ENCODE data around the gene CNTROB. TPM values are rescaled to one million over a fixed set of nuclear protein-coding genes. Genes with fewer than 3 reads are reported as not detected.

CNTROB gene
- total RNA-seq, 4 donors from 2014 or later = 22.4 to 38.0 (median 28.0) TPM

DNA sequence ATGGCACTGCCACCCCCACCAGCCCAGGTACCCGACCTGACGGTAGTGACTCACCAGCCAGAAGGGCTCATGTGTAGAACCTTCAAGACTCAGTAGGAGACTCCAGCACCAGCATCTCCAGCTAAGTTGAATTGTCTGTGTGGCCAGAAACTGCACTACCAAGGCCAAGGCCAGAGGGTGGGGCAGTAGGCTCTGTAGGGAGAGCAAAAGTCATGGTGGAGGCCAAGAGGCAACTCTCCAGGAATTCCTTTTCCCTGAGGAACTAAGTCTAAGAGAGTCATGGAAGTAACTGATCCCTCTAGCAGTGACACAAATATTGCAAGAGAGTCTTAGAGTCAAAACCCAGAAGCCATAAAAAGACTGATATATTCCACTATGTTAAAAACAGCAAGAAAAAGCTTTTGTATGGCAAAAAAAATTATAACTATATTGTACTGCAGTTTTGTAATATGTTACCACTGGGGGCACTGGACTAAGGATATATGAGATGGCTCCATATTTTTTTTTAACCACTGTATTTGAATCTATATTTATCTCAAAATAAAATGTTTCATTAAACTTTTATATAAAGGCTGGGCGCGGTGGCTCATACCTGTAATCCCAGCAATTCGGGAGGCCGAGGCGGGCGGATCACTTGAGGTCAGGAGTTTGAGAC is 40.3 kb downstream of the CNTROB start:
- peaks cover 0 to 22% (median 2%) of the 10 kb centered on the region in 4 donors for H3K9me3 ChIP-seq
- H3K36me3 ChIP-seq = no peaks in the 10 kb centered on the region
- peaks cover 0 to 12% of the 10 kb centered on the region in 2 donors for H3K27me3 ChIP-seq
- no peaks in the 10 kb centered on the region for H3K4me1 ChIP-seq
- 95 to 96% methylated on average over 8 of the region's 8 CpGs for WGBS, 2 donors
- H3K27ac ChIP-seq = no peak overlapping the region
- H3K4me3 ChIP-seq = no peak overlapping the region
- no peak for TF ChIP-seq EP300 (IDR thresholded peaks at IDR 0.05)
- no peak for TF ChIP-seq POLR2A (IDR thresholded peaks at IDR 0.05)
- DNase-seq (ENCODE audit: low spot score in 2 of 2) = no peak

DNA sequence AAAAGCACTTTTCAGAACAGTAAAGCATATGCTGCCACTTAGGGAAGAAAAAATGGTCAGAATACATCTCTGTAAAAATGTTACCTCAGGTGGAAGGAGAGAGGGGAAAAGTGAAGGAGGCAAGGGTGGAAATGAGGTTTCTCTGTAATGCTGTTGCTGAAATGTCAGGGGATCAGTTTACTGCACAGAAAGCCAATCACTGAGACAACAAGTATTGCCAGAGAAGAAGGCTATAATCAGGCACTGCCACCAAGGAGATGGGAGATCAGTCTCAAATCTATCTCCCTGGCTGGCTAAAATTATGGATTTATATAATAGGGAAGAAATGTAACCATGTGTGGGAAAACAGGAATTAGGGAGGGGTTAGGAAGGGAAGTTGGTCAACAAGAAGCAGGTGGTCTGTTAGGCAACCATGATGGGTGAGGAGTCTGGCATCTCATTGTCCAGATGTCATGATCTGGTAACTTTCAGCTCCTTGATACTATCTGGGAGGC is 42.7 kb downstream of the CNTROB start:
- DNase-seq (ENCODE audit: low spot score in 2 of 2) = no peak
- H3K9me3 ChIP-seq = peaks cover 0 to 22% (median 2%) of the 10 kb centered on the region in 4 donors
- no peaks in the 10 kb centered on the region for H3K36me3 ChIP-seq
- H3K4me1 ChIP-seq = no peaks in the 10 kb centered on the region
- TF ChIP-seq, protein P1, sequence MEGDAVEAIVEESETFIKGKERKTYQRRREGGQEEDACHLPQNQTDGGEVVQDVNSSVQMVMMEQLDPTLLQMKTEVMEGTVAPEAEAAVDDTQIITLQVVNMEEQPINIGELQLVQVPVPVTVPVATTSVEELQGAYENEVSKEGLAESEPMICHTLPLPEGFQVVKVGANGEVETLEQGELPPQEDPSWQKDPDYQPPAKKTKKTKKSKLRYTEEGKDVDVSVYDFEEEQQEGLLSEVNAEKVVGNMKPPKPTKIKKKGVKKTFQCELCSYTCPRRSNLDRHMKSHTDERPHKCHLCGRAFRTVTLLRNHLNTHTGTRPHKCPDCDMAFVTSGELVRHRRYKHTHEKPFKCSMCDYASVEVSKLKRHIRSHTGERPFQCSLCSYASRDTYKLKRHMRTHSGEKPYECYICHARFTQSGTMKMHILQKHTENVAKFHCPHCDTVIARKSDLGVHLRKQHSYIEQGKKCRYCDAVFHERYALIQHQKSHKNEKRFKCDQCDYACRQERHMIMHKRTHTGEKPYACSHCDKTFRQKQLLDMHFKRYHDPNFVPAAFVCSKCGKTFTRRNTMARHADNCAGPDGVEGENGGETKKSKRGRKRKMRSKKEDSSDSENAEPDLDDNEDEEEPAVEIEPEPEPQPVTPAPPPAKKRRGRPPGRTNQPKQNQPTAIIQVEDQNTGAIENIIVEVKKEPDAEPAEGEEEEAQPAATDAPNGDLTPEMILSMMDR (IDR thresholded peaks at IDR 0.05) = no peak
- no peak for TF ChIP-seq POLR2A (IDR thresholded peaks at IDR 0.05)
- no peak for TF ChIP-seq EP300 (IDR thresholded peaks at IDR 0.05)
- peaks cover 0 to 12% of the 10 kb centered on the region in 2 donors for H3K27me3 ChIP-seq
- H3K27ac ChIP-seq = no peak overlapping the region
- H3K4me3 ChIP-seq = no peak overlapping the region

DNA sequence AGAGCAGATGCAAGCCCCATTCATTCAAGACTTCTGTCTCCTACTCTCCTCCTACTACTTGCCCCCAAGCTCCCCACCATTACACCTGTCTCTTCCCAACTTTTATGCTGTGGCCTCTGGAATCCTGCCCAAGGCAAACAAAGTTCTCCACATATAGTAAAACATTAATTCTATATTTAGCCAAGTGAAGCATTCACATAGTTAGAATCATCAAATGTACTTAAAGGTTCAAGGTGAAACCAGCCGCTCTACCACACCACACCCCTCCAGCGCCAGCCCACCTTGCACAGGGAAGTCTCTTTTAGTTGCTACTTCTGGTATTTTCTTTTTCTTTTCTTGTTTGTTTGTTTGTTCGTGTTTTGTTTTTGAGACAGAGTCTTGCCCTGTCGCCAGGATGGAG is 45.0 kb downstream of the CNTROB start:
- no peak for TF ChIP-seq EP300 (IDR thresholded peaks at IDR 0.05)
- TF ChIP-seq, protein P1 (IDR thresholded peaks at IDR 0.05) = no peak
- no peak for TF ChIP-seq POLR2A (IDR thresholded peaks at IDR 0.05)
- no peak overlapping the region for H3K4me3 ChIP-seq
- H3K27ac ChIP-seq = no peak overlapping the region
- H3K4me1 ChIP-seq = no peaks in the 10 kb centered on the region
- DNase-seq (ENCODE audit: low spot score in 2 of 2) = no peak
- peaks cover 0 to 15% of the 10 kb centered on the region in 2 donors for H3K27me3 ChIP-seq
- 84 to 89% methylated on average over 4 of the region's 4 CpGs for WGBS, 2 donors
- peaks cover 0 to 22% (median 2%) of the 10 kb centered on the region in 4 donors for H3K9me3 ChIP-seq
- no peaks in the 10 kb centered on the region for H3K36me3 ChIP-seq

DNA sequence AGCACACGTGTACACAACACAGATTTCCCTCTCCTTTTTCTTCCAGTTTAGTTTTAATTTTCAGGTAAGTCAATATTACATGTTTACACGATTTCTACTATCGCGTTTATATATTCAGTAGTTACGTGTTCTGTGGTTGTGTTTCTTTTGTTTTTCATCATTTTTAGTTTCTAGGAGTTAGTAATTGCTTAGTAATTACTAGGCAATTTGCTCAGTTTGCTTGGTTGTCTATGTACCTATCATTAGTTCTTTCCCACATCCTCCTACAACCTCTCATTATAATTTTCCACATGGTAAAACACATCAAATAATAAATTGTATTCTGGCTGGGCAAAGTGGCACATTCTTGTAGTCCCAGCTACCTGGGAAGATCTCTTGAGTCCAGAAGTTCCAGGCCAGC is 45.8 kb downstream of the CNTROB start:
- Histone ChIP-seq H3K36me3 (no peaks in the 10 kb centered on the region), H3K27ac (no peak overlapping the region), H3K27me3 (peaks cover 0 to 19% of the 10 kb centered on the region in 2 donors), H3K9me3 (peaks cover 0 to 22% (median 2%) of the 10 kb centered on the region in 4 donors), H3K4me3 (no peak overlapping the region), H3K4me1 (no peaks in the 10 kb centered on the region)
- WGBS, 2 donors = 90 to 92% methylated on average over 5 of the region's 5 CpGs
- DNase-seq (ENCODE audit: low spot score in 2 of 2) = no peak
- TF ChIP-seq, protein P1 (IDR thresholded peaks at IDR 0.05) = no peak
- TF ChIP-seq POLR2A (IDR thresholded peaks at IDR 0.05) (no peak), EP300 (IDR thresholded peaks at IDR 0.05) (no peak)

DNA sequence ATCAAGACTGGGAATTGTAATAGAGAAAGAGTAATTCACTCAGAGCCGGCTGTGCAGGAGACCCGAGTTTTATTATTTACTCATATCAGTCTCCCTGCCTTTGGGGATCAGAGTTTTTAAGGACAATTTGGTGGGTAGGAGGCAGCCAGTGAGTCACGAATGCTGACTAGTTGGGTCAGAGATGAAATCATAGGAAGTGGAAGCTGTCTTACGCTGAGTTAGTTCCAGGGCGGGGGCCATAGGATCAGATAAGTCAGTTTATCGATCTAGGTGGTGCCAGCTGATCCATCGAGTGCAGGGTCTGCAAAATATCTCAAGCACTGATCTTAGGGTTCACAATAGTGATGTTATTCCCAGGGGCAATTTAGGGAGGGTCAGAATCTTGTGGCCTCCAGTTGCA is 50.2 kb downstream of the CNTROB start:
- WGBS, 2 donors = 64% methylated on average over 7 of the region's 7 CpGs
- Histone ChIP-seq H3K36me3 (no peaks in the 10 kb centered on the region), H3K9me3 (no peaks in the 10 kb centered on the region), H3K4me1 (no peaks in the 10 kb centered on the region), H3K4me3 (no peak overlapping the region), H3K27me3 (peaks cover 0 to 51% of the 10 kb centered on the region in 2 donors), H3K27ac (no peak overlapping the region)
- no peak for DNase-seq (ENCODE audit: low spot score in 2 of 2)
- TF ChIP-seq EP300 (IDR thresholded peaks at IDR 0.05) (no peak), POLR2A (IDR thresholded peaks at IDR 0.05) (no peak)
- TF ChIP-seq, protein P1 (IDR thresholded peaks at IDR 0.05) = no peak
